Activated CD4-positive, alpha-beta T cell treated with anti-CD3 and anti-CD28 coated beads, Interleukin-2, amount 10 ng/mL, durations not matched to agents 7 days and 5 days (primary cell): ENCODE data around the gene COPS9. TPM values are rescaled to one million over a fixed set of nuclear protein-coding genes. Genes with fewer than 3 reads are reported as not detected.

Source experiments
- CTCF ChIA-PET: fragments of 350-600 bp; sonication (Branson Sonifier 250); formaldehyde crosslinking; loops from one replicate; lab custom pipeline; 2021; ENCODE audit warnings: antibody characterized with exemption; lab: Charles Lee
- POLR2A ChIA-PET: fragments of 350-600 bp; sonication (Branson Sonifier 250); formaldehyde crosslinking; loops from one replicate; lab custom pipeline; 2021; ENCODE audit warnings: antibody characterized with exemption; lab: Charles Lee
- DNase-seq: peaks from one replicate; pipeline ENCODE4 v3.0.0-alpha.2; 2020
- H3K27ac Mint-ChIP-seq: one replicate; pipeline ENCODE4 v1.8.0; 2021; ENCODE audit warnings: mild to moderate bottlenecking, moderate library complexity, mixed read lengths
- H3K27me3 Mint-ChIP-seq: one replicate; pipeline ENCODE4 v1.8.0; 2021; ENCODE audit warnings: mixed read lengths
- H3K36me3 Mint-ChIP-seq: one replicate; pipeline ENCODE4 v1.8.0; 2021; ENCODE audit warnings: low read depth, mixed read lengths
- H3K4me1 Mint-ChIP-seq: one replicate; pipeline ENCODE4 v1.8.0; 2021; ENCODE audit warnings: mixed read lengths
- H3K4me3 Mint-ChIP-seq: one replicate; pipeline ENCODE4 v1.8.0; 2021; ENCODE audit warnings: mild to moderate bottlenecking, moderate library complexity, mixed read lengths
- H3K9me3 Mint-ChIP-seq: one replicate; pipeline ENCODE4 v1.8.0; 2021; ENCODE audit warnings: mixed read lengths
- total RNA-seq, 2 experiments: library from RNA; stranded (reverse); gene quantifications; one replicate each; pipeline ENCODE4 v1.2.3, GENCODE V29; 2021

Gene COPS9
- total RNA-seq, 2 experiments from 2014 or later = 77.9 to 115 TPM

- no peaks in the 10 kb centered on the region for H3K4me1 Mint-ChIP-seq
- peaks cover 16% of the 10 kb centered on the region for H3K27me3 Mint-ChIP-seq
- CTCF ChIA-PET = no interaction called here
- H3K4me3 Mint-ChIP-seq = no peak overlapping the region
- POLR2A ChIA-PET = no interaction called here
- no peaks in the 10 kb centered on the region for H3K9me3 Mint-ChIP-seq
- no peak for DNase-seq
- no peaks in the 10 kb centered on the region for H3K36me3 Mint-ChIP-seq
- H3K27ac Mint-ChIP-seq = no peak overlapping the region
Measured at GRCh38 chr2:240170883-240171282, 34.8 kb upstream of the COPS9 start.

GRCh38 chr2:240170354-240170735 lies 34.2 kb upstream of the COPS9 start:
- POLR2A ChIA-PET = no interaction called here
- no peaks in the 10 kb centered on the region for H3K4me1 Mint-ChIP-seq
- no peak overlapping the region for H3K27ac Mint-ChIP-seq
- DNase-seq = no peak
- H3K9me3 Mint-ChIP-seq = no peaks in the 10 kb centered on the region
- H3K27me3 Mint-ChIP-seq = peaks cover 11% of the 10 kb centered on the region
- H3K4me3 Mint-ChIP-seq = no peak overlapping the region
- CTCF ChIA-PET = no interaction called here
- H3K36me3 Mint-ChIP-seq = no peaks in the 10 kb centered on the region

- ChIA-PET CTCF (no interaction called here), POLR2A (no interaction called here)
- H3K4me1 Mint-ChIP-seq = no peaks in the 10 kb centered on the region
- no peaks in the 10 kb centered on the region for H3K36me3 Mint-ChIP-seq
- H3K27ac Mint-ChIP-seq = no peak overlapping the region
- H3K27me3 Mint-ChIP-seq = peaks cover 7% of the 10 kb centered on the region
- DNase-seq = no peak
- H3K4me3 Mint-ChIP-seq = no peak overlapping the region
- peaks cover 2% of the 10 kb centered on the region for H3K9me3 Mint-ChIP-seq
Measured at GRCh38 chr2:240169486-240170353, 33.6 kb upstream of the COPS9 start.

- no peaks in the 10 kb centered on the region for H3K4me1 Mint-ChIP-seq
- no peaks in the 10 kb centered on the region for H3K36me3 Mint-ChIP-seq
- CTCF ChIA-PET = no interaction called here
- no peaks in the 10 kb centered on the region for H3K27me3 Mint-ChIP-seq
- POLR2A ChIA-PET = no interaction called here
- no peak for DNase-seq
- no peak overlapping the region for H3K27ac Mint-ChIP-seq
- H3K9me3 Mint-ChIP-seq = peaks cover 10% of the 10 kb centered on the region
- no peak overlapping the region for H3K4me3 Mint-ChIP-seq
Measured at GRCh38 chr2:240168546-240169361, 32.6 kb upstream of the COPS9 start.

GRCh38 chr2:240168041-240168440 lies 31.9 kb upstream of the COPS9 start:
- no peaks in the 10 kb centered on the region for H3K27me3 Mint-ChIP-seq
- ChIA-PET POLR2A (no interaction called here), CTCF (no interaction called here)
- H3K27ac Mint-ChIP-seq = no peak overlapping the region
- H3K4me3 Mint-ChIP-seq = no peak overlapping the region
- DNase-seq = no peak
- H3K4me1 Mint-ChIP-seq = no peaks in the 10 kb centered on the region
- H3K36me3 Mint-ChIP-seq = no peaks in the 10 kb centered on the region
- peaks cover 13% of the 10 kb centered on the region for H3K9me3 Mint-ChIP-seq

GRCh38 chr2:240167588-240167880 lies 31.4 kb upstream of the COPS9 start:
- CTCF ChIA-PET = no interaction called here
- no peaks in the 10 kb centered on the region for H3K27me3 Mint-ChIP-seq
- no peaks in the 10 kb centered on the region for H3K4me1 Mint-ChIP-seq
- H3K4me3 Mint-ChIP-seq = no peak overlapping the region
- no peak overlapping the region for H3K27ac Mint-ChIP-seq
- DNase-seq = no peak
- H3K9me3 Mint-ChIP-seq = peaks cover 13% of the 10 kb centered on the region
- POLR2A ChIA-PET = no interaction called here
- H3K36me3 Mint-ChIP-seq = no peaks in the 10 kb centered on the region

- CTCF ChIA-PET = no interaction called here
- no peaks in the 10 kb centered on the region for H3K27me3 Mint-ChIP-seq
- H3K27ac Mint-ChIP-seq = no peak overlapping the region
- H3K4me1 Mint-ChIP-seq = no peaks in the 10 kb centered on the region
- POLR2A ChIA-PET = no interaction called here
- no peak overlapping the region for H3K4me3 Mint-ChIP-seq
- H3K36me3 Mint-ChIP-seq = no peaks in the 10 kb centered on the region
- no peak for DNase-seq
- peaks cover 13% of the 10 kb centered on the region for H3K9me3 Mint-ChIP-seq
Measured at GRCh38 chr2:240166761-240167587, 30.9 kb upstream of the COPS9 start.

GRCh38 chr2:240166191-240166590 lies 30.1 kb upstream of the COPS9 start:
- ChIA-PET CTCF (no interaction called here), POLR2A (no interaction called here)
- no peak for DNase-seq
- H3K4me3 Mint-ChIP-seq = no peak overlapping the region
- H3K36me3 Mint-ChIP-seq = no peaks in the 10 kb centered on the region
- H3K27ac Mint-ChIP-seq = no peak overlapping the region
- H3K9me3 Mint-ChIP-seq = peaks cover 13% of the 10 kb centered on the region
- H3K4me1 Mint-ChIP-seq = no peaks in the 10 kb centered on the region
- no peaks in the 10 kb centered on the region for H3K27me3 Mint-ChIP-seq

- POLR2A ChIA-PET = no interaction called here
- CTCF ChIA-PET = no interaction called here
- no peak overlapping the region for H3K4me3 Mint-ChIP-seq
Measured at GRCh38 chr2:240165661-240166060, 29.6 kb upstream of the COPS9 start.

GRCh38 chr2:240165034-240165433 lies 28.9 kb upstream of the COPS9 start:
- no peaks in the 10 kb centered on the region for H3K4me1 Mint-ChIP-seq
- POLR2A ChIA-PET = no interaction called here
- DNase-seq = no peak
- CTCF ChIA-PET = no interaction called here
- no peaks in the 10 kb centered on the region for H3K36me3 Mint-ChIP-seq
- H3K4me3 Mint-ChIP-seq = no peak overlapping the region
- no peaks in the 10 kb centered on the region for H3K27me3 Mint-ChIP-seq
- H3K27ac Mint-ChIP-seq = no peak overlapping the region
- H3K9me3 Mint-ChIP-seq = peaks cover 13% of the 10 kb centered on the region

More at GRCh38 chr2:240165661-240166060, 29.6 kb upstream of the COPS9 start:
- Mint-ChIP-seq H3K9me3 (peaks cover 13% of the 10 kb centered on the region), H3K4me1 (no peaks in the 10 kb centered on the region), H3K36me3 (no peaks in the 10 kb centered on the region), H3K27me3 (no peaks in the 10 kb centered on the region), H3K27ac (no peak overlapping the region)
- DNase-seq = no peak

- Mint-ChIP-seq H3K4me3 (no peak overlapping the region), H3K9me3 (peaks cover 13% of the 10 kb centered on the region), H3K36me3 (no peaks in the 10 kb centered on the region), H3K4me1 (no peaks in the 10 kb centered on the region), H3K27me3 (no peaks in the 10 kb centered on the region), H3K27ac (no peak overlapping the region)
- DNase-seq = no peak
- POLR2A ChIA-PET = no interaction called here
- CTCF ChIA-PET = no interaction called here
Measured at GRCh38 chr2:240164586-240164985, 28.5 kb upstream of the COPS9 start.

- Mint-ChIP-seq H3K4me1 (no peaks in the 10 kb centered on the region), H3K27me3 (no peaks in the 10 kb centered on the region), H3K4me3 (no peak overlapping the region), H3K27ac (no peak overlapping the region), H3K9me3 (peaks cover 13% of the 10 kb centered on the region), H3K36me3 (no peaks in the 10 kb centered on the region)
- DNase-seq = no peak
- POLR2A ChIA-PET = no interaction called here
- CTCF ChIA-PET = no interaction called here
Measured at GRCh38 chr2:240163844-240164574, 27.9 kb upstream of the COPS9 start.
